ENCODE measurements around the gene TUBGCP2. TPM values are rescaled to one million over a fixed set of nuclear protein-coding genes. Genes with fewer than 3 reads are reported as not detected.

The TUBGCP2 gene
- total RNA-seq, 1 donor from 2014 or later, result 56.2 TPM

DNA sequence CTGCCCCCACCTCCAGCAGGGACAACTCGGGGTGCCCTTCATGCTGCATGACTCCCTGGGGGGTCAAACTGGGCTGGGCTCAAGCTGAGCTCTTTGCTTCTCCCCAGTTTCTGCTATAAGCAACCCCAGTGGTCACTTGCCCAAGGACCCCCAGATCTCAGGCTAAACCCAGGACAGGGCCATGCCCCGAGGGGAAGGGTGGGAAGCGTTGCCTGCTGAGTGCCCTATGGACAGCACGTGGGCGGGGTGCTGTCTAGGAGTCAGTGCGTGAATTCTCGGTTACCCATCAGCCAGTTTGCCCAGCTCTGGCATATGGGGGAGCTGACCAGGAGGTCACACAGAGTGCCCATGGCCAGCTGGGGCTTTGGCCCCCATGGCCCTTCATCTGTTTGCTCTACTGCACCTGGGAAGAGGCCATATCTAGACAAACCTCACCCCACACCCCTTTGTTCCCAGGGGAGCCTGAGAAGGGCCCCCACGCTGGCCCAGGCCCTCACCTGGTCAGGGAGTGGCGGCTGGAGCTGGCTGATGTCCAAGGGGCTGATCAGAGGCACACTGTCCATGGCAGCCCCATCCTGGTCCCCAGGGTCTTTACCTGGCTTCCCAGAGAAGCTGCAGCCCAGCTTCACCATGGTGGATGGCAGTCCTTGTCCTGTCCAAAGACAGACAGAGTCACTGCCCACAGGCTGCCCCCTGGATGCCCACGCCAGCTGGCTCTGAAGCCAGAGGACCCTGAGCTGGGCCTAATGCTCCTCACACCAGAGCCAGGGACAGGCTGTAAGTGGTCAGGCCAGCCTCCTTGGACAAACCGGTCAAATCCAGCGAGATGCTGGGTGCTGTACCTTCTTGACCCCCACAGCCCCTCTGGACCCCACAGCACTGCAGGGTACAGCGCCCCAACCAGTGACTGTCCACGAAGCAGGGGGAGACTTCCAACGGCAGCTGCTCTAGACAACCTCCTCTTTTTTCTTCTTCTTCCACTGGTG lies 20.0 kb upstream of the TUBGCP2 start:
- H3K36me3 Mint-ChIP-seq (ENCODE audit: low read depth, unreplicated experiment), result peaks cover 2% of the 10 kb centered on the region
- Histone ChIP-seq H3K9me3 (ENCODE audit: insufficient read depth, low read depth, low read length) (no peaks in the 10 kb centered on the region), H3K27me3 (ENCODE audit: insufficient read depth, low read length) (peaks cover 29% of the 10 kb centered on the region), H3K4me1 (ENCODE audit: insufficient read depth, low read length) (peaks cover 30% of the 10 kb centered on the region), H3K4me2 (ENCODE audit: low read length) (peak overlapping the region; percentile 80), H3K36me3 (ENCODE audit: insufficient read depth, low read length) (no peaks in the 10 kb centered on the region), H3K79me2 (ENCODE audit: insufficient read depth, low read length) (no peaks in the 10 kb centered on the region), H4K20me1 (ENCODE audit: insufficient read depth, low read length) (no peaks in the 10 kb centered on the region), H3K9ac (ENCODE audit: low read length) (peak overlapping the region; percentile 29), H3K27ac (ENCODE audit: low read depth, low read length) (peak overlapping the region; percentile 2), H3K4me3 (ENCODE audit: insufficient read depth, low read depth, low read length) (no peak overlapping the region), H2AFZ (ENCODE audit: low read depth, low read length) (no peak overlapping the region)
- no peak for FAIRE-seq
- H3K4me3 Mint-ChIP-seq (ENCODE audit: unreplicated experiment), result no peak overlapping the region
- peaks cover 7% of the 10 kb centered on the region for H3K4me1 Mint-ChIP-seq (ENCODE audit: low read depth, unreplicated experiment)
- no peak overlapping the region for H3K27ac Mint-ChIP-seq (ENCODE audit: unreplicated experiment)
- peaks cover 4% of the 10 kb centered on the region for H3K9me3 Mint-ChIP-seq (ENCODE audit: unreplicated experiment)
- no peak for TF ChIP-seq CTCF (IDR thresholded peaks at IDR 0.05; ENCODE audit: insufficient read depth, low read depth, low read length)
- no peak for TF ChIP-seq EZH2 (IDR thresholded peaks at IDR 0.05; ENCODE audit: insufficient read depth, low read length)
- peaks cover 49% of the 10 kb centered on the region for H3K27me3 Mint-ChIP-seq (ENCODE audit: low read depth, unreplicated experiment)
- DNase-seq (ENCODE audit: low read depth), result no peak

DNA sequence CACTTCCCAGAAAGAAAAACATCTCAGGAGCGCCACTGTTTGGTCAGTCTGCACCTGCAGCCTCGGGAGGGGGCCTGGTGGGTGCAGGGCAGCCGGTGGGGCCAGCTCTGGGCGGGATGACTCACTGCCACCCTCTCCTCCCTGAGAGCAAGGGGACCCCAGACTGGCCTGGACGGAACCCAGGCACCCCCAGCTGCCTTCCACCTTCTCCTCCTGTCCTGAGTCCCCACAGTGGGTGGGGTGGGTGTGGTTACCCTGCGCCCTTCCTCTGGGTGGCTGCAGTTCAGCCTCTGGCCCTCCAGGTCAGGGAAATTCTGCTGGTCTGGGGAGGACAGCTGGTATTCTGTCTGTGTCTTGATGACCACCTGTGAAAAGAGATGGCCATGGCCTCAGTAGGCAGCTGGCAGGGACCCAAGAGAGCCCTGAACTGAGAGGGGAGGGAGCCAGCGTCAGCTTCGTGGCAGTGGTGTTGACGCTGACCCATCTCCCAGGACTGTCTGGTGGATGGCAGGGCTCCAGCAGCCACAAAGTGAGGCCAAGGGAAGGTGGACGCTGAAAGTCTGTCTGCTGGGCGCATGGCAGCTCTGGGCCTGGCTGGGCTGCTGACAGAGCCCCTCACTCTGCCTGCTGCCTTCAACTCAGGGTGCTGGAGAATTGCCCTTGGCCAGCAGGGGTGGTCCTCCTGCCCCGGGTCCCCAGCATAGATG lies 19.1 kb upstream of the TUBGCP2 start:
- H3K9ac ChIP-seq (ENCODE audit: low read length), result no peak overlapping the region
- peaks cover 7% of the 10 kb centered on the region for H3K4me1 Mint-ChIP-seq (ENCODE audit: low read depth, unreplicated experiment)
- H3K27me3 Mint-ChIP-seq (ENCODE audit: low read depth, unreplicated experiment), result peaks cover 43% of the 10 kb centered on the region
- H3K4me2 ChIP-seq (ENCODE audit: low read length), result peak overlapping the region; percentile 21
- H3K9me3 Mint-ChIP-seq (ENCODE audit: unreplicated experiment), result peaks cover 3% of the 10 kb centered on the region
- H4K20me1 ChIP-seq (ENCODE audit: insufficient read depth, low read length), result no peaks in the 10 kb centered on the region
- H3K27me3 ChIP-seq (ENCODE audit: insufficient read depth, low read length), result peaks cover 29% of the 10 kb centered on the region
- no peaks in the 10 kb centered on the region for H3K79me2 ChIP-seq (ENCODE audit: insufficient read depth, low read length)
- peak overlapping the region; percentile 41 for H3K27ac Mint-ChIP-seq (ENCODE audit: unreplicated experiment)
- H3K9me3 ChIP-seq (ENCODE audit: insufficient read depth, low read depth, low read length), result no peaks in the 10 kb centered on the region
- H3K27ac ChIP-seq (ENCODE audit: low read depth, low read length), result no peak overlapping the region
- H3K4me3 ChIP-seq (ENCODE audit: insufficient read depth, low read depth, low read length), result no peak overlapping the region
- no peak overlapping the region for H2AFZ ChIP-seq (ENCODE audit: low read depth, low read length)
- H3K4me3 Mint-ChIP-seq (ENCODE audit: unreplicated experiment), result no peak overlapping the region
- no peak for DNase-seq (ENCODE audit: low read depth)
- TF ChIP-seq EZH2 (IDR thresholded peaks at IDR 0.05; ENCODE audit: insufficient read depth, low read length), result no peak
- no peak for TF ChIP-seq CTCF (IDR thresholded peaks at IDR 0.05; ENCODE audit: insufficient read depth, low read depth, low read length)
- H3K36me3 ChIP-seq (ENCODE audit: insufficient read depth, low read length), result no peaks in the 10 kb centered on the region
- no peak for FAIRE-seq
- no peaks in the 10 kb centered on the region for H3K36me3 Mint-ChIP-seq (ENCODE audit: low read depth, unreplicated experiment)
- H3K4me1 ChIP-seq (ENCODE audit: insufficient read depth, low read length), result peaks cover 30% of the 10 kb centered on the region
